ENCODE results near the gene PTCH1. TPM values are rescaled to one million over a fixed set of nuclear protein-coding genes. Genes with fewer than 3 reads are reported as not detected.

Gene PTCH1
- total RNA-seq, 1 donor from 2014 or later, result 33.3 TPM

DNA sequence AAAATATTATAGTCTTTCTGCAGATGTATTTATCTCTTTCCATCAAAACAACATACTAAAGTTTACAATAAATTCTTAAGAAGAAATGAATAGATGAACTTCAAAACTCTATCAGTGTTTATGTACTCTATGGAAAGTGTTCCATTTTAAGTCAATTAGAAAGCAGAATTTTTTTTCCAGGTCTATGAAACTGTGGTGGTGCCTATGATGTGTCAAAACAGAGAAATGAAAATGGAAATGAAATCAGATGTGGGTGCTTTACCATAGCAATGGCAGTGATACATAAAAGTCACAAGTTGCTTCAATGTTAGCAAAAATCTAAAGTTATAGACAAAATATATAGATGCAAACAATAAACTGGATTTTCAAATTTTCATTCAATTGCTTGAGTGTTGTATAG lies 97.3 kb downstream of the PTCH1 start:
- intact Hi-C loops (cut with DNase I), result no loop called here
- H3K9me3 ChIP-seq, result peaks cover 15% of the 10 kb centered on the region
- TF ChIP-seq, protein P1, sequence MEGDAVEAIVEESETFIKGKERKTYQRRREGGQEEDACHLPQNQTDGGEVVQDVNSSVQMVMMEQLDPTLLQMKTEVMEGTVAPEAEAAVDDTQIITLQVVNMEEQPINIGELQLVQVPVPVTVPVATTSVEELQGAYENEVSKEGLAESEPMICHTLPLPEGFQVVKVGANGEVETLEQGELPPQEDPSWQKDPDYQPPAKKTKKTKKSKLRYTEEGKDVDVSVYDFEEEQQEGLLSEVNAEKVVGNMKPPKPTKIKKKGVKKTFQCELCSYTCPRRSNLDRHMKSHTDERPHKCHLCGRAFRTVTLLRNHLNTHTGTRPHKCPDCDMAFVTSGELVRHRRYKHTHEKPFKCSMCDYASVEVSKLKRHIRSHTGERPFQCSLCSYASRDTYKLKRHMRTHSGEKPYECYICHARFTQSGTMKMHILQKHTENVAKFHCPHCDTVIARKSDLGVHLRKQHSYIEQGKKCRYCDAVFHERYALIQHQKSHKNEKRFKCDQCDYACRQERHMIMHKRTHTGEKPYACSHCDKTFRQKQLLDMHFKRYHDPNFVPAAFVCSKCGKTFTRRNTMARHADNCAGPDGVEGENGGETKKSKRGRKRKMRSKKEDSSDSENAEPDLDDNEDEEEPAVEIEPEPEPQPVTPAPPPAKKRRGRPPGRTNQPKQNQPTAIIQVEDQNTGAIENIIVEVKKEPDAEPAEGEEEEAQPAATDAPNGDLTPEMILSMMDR (IDR thresholded peaks at IDR 0.05), result no peak
- ATAC-seq, result no peak
- no peak overlapping the region for H3K27ac ChIP-seq
- H3K4me1 ChIP-seq, result no peaks in the 10 kb centered on the region
- no peak for DNase-seq
- no peak overlapping the region for H3K4me3 ChIP-seq
- no peaks in the 10 kb centered on the region for H3K27me3 ChIP-seq (ENCODE audit: low read depth)
- no peaks in the 10 kb centered on the region for H3K36me3 ChIP-seq

DNA sequence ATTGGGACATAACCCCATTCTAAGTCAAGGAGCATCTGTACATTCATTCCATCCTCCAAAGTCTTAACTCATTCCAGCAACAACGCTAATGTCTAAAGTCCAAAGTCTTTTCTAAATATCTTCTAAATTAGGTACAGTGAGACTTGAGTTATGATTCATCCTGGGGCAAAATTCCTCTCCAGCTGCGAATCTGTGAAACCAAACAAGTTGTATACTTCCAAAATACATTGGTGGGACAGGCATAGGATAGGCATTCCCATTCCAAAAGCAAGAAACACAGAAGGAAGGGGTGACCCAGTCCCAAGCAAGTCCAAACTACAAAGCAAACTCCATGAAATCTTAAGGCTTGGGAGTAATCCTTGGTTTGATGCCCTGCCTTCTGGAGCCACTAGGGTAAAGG lies 101.6 kb downstream of the PTCH1 start:
- no peak for DNase-seq
- TF ChIP-seq, protein P1 (IDR thresholded peaks at IDR 0.05), result no peak
- H3K4me3 ChIP-seq, result no peak overlapping the region
- H3K27ac ChIP-seq, result no peak overlapping the region
- H3K9me3 ChIP-seq, result no peaks in the 10 kb centered on the region
- intact Hi-C loops (cut with DNase I), result no loop called here
- H3K27me3 ChIP-seq (ENCODE audit: low read depth), result no peaks in the 10 kb centered on the region
- no peak for ATAC-seq
- no peaks in the 10 kb centered on the region for H3K4me1 ChIP-seq
- H3K36me3 ChIP-seq, result no peaks in the 10 kb centered on the region

DNA sequence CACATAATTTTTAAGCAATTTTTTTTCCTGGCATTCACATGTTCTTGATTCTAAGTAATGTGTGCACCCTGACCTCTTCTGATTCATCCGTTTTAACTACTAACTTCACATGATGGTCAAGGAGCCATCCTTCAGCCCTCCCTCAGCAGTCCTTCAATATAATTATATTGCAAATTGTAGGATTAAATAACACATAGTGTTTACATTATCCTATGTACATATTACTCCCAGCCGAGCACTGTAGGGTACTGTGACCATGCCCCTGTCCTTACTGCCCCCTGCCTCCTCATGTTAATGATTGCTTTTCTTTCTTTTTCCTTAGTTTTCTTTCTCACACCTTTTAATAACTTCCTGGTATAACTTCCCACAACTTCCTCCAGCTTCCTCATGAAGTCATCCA lies 103.0 kb downstream of the PTCH1 start:
- intact Hi-C loops (cut with DNase I), result no loop called here
- Histone ChIP-seq H3K36me3 (no peaks in the 10 kb centered on the region), H3K27me3 (ENCODE audit: low read depth) (no peaks in the 10 kb centered on the region), H3K27ac (no peak overlapping the region), H3K9me3 (no peaks in the 10 kb centered on the region), H3K4me3 (no peak overlapping the region), H3K4me1 (no peaks in the 10 kb centered on the region)
- no peak for ATAC-seq
- DNase-seq, result no peak
- TF ChIP-seq, protein P1 (IDR thresholded peaks at IDR 0.05), result no peak

DNA sequence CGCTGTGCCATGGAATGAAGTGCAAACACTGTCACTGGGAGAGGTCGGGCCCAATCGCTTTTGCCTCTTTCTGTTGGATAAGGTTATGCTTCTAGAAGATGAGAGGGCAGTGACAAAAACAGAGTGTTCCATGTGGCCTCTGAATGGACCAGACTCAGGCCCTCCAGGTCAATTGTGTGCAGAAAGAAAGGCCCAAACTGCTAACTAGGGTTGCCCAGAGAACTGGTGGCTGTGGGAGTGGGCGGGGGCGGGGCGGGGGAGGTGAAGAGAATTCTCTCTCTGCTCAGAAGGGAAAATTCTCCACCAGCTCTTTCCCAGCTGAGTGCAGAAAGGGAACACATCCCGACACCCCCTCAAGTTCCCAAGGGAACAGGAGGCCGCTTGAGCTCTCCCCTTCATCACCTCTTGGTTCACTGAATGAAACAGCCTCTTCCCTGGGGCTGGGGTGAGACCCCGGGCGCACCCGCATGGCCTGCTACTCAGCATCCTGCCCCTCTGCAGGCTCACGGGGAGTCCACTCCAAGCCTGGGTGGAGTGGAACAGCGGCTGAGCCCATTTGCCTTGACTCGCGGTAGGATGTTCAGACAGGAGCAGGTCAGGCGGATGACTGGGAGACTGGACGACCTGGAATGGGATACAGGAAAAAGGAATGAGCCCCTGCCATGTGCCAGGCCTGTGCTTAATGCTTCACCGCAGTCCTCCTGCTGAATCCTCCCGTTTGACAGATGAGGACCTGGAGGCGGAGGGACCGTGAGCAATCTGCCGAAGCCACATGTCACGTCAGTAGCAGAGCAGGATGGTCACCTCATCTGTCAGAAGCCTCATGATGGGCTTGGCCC lies 105.5 kb downstream of the PTCH1 start:
- H3K36me3 ChIP-seq, result no peaks in the 10 kb centered on the region
- H3K27me3 ChIP-seq (ENCODE audit: low read depth), result no peaks in the 10 kb centered on the region
- H3K9me3 ChIP-seq, result no peaks in the 10 kb centered on the region
- H3K4me1 ChIP-seq, result no peaks in the 10 kb centered on the region
- ATAC-seq, result no peak
- DNase-seq, result no peak
- TF ChIP-seq, protein P1 (IDR thresholded peaks at IDR 0.05), result no peak
- H3K27ac ChIP-seq, result no peak overlapping the region
- intact Hi-C loops (cut with DNase I), result no loop called here
- no peak overlapping the region for H3K4me3 ChIP-seq

DNA sequence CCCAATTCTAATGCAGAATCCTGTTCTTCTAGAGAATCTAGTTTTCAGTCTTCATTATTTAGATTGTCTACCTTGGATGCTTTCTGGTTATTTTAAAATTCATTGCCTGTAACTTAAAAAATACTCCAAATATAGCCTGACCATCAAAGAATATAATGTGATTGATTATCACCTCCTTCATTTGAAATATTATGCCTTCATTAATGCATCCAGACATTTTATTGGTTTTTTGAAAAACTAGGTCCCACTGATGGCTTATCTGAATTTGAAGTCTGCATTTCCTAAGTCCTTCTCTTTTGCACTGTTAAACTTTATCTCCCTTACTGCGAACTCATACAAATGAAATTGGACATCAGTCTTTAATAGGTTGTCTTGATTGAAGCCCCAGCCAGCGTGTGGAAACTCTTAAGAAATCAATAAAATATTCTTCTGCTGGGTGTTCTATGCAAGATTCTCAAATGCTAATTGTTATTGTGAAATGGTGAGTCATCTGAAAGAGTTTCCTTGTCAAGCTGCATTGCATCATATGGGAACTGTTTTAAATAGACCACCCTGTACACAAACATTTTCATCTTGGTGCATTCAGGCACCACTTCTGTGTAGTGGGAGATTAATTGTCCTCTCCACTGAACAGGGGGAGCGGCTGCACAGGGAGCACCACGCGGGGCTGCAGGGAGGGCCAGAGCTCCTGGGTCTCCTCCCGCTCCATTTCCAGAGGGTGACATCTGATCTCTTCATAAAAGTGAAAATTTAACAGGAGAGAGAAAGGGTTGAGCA lies 106.9 kb downstream of the PTCH1 start:
- H3K27ac ChIP-seq, result no peak overlapping the region
- intact Hi-C loops (cut with DNase I), result no loop called here
- no peak for DNase-seq
- H3K4me1 ChIP-seq, result no peaks in the 10 kb centered on the region
- H3K27me3 ChIP-seq (ENCODE audit: low read depth), result no peaks in the 10 kb centered on the region
- no peak overlapping the region for H3K4me3 ChIP-seq
- no peaks in the 10 kb centered on the region for H3K9me3 ChIP-seq
- H3K36me3 ChIP-seq, result no peaks in the 10 kb centered on the region
- TF ChIP-seq, protein P1 (IDR thresholded peaks at IDR 0.05), result no peak
- peak; percentile 16 to 54 for ATAC-seq
